ENCODE results near the gene SIGLEC15. TPM values are rescaled to one million over a fixed set of nuclear protein-coding genes. Genes with fewer than 3 reads are reported as not detected.
"Not testable (repeated sequence)": the region's sequence is repeated elsewhere in the genome, so short reads cannot be mapped to it uniquely, and the experiment has no call there.

Gene SIGLEC15
- total RNA-seq, 1 donor from 2014 or later = not detected

DNA sequence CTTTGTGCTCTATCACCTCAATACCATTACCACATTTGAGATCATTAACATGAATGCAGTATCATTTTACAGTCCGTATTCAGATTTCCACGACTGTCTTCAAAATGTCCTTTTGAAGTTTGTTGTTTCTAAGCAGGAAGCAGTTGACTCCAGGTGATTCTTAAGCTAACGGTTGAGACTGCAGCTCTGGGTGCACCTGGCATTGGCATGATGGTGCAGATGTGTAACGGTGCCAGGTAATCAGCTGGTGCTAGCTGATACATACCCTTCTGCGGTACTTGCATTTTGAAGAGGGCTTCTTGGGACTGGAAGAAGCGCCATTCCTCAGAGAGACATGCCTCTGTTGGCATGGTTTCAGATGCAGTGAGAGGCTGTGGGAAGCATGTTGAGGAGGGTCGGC, 19.5 kb downstream of the SIGLEC15 start:
- Mint-ChIP-seq H3K27ac (ENCODE audit: unreplicated experiment) (no peak overlapping the region), H3K9me3 (ENCODE audit: unreplicated experiment) (peaks cover 2% of the 10 kb centered on the region), H3K27me3 (ENCODE audit: unreplicated experiment) (peaks cover 2% of the 10 kb centered on the region), H3K36me3 (ENCODE audit: unreplicated experiment) (peaks cover 5% of the 10 kb centered on the region), H3K4me3 (ENCODE audit: unreplicated experiment) (no peak overlapping the region), H3K4me1 (ENCODE audit: low read depth, unreplicated experiment) (no peaks in the 10 kb centered on the region)
- TF ChIP-seq, protein P1, sequence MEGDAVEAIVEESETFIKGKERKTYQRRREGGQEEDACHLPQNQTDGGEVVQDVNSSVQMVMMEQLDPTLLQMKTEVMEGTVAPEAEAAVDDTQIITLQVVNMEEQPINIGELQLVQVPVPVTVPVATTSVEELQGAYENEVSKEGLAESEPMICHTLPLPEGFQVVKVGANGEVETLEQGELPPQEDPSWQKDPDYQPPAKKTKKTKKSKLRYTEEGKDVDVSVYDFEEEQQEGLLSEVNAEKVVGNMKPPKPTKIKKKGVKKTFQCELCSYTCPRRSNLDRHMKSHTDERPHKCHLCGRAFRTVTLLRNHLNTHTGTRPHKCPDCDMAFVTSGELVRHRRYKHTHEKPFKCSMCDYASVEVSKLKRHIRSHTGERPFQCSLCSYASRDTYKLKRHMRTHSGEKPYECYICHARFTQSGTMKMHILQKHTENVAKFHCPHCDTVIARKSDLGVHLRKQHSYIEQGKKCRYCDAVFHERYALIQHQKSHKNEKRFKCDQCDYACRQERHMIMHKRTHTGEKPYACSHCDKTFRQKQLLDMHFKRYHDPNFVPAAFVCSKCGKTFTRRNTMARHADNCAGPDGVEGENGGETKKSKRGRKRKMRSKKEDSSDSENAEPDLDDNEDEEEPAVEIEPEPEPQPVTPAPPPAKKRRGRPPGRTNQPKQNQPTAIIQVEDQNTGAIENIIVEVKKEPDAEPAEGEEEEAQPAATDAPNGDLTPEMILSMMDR (IDR thresholded peaks at IDR 0.05; ENCODE audit: partially characterized antibody, unreplicated experiment) = no peak
- DNase-seq = no peak

- peaks cover 5% of the 10 kb centered on the region for H3K4me1 Mint-ChIP-seq (ENCODE audit: low read depth, unreplicated experiment)
- no peak for DNase-seq
- H3K27me3 Mint-ChIP-seq (ENCODE audit: unreplicated experiment) = peaks cover under 1% of the 10 kb centered on the region
- no peak overlapping the region for H3K27ac Mint-ChIP-seq (ENCODE audit: unreplicated experiment)
- peaks cover 5% of the 10 kb centered on the region for H3K36me3 Mint-ChIP-seq (ENCODE audit: unreplicated experiment)
- H3K9me3 Mint-ChIP-seq (ENCODE audit: unreplicated experiment) = peaks cover 2% of the 10 kb centered on the region
- no peak overlapping the region for H3K4me3 Mint-ChIP-seq (ENCODE audit: unreplicated experiment)
- TF ChIP-seq, protein P1 (IDR thresholded peaks at IDR 0.05; ENCODE audit: partially characterized antibody, unreplicated experiment) = no peak
These were observed 19.9 kb downstream of the SIGLEC15 start for GRCh38 chr18:45845410-45845809.

GRCh38 chr18:45847119-45847518, 21.6 kb downstream of the SIGLEC15 start:
- H3K4me3 Mint-ChIP-seq (ENCODE audit: unreplicated experiment) = no peak overlapping the region
- H3K36me3 Mint-ChIP-seq (ENCODE audit: unreplicated experiment) = peaks cover 8% of the 10 kb centered on the region
- no peaks in the 10 kb centered on the region for H3K27me3 Mint-ChIP-seq (ENCODE audit: unreplicated experiment)
- peaks cover 21% of the 10 kb centered on the region for H3K4me1 Mint-ChIP-seq (ENCODE audit: low read depth, unreplicated experiment)
- DNase-seq = no peak
- no peak overlapping the region for H3K27ac Mint-ChIP-seq (ENCODE audit: unreplicated experiment)
- TF ChIP-seq, protein P1 (IDR thresholded peaks at IDR 0.05; ENCODE audit: partially characterized antibody, unreplicated experiment) = no peak
- peaks cover 2% of the 10 kb centered on the region for H3K9me3 Mint-ChIP-seq (ENCODE audit: unreplicated experiment)

GRCh38 chr18:45848643-45849042, 23.2 kb downstream of the SIGLEC15 start:
- H3K27ac Mint-ChIP-seq (ENCODE audit: unreplicated experiment); DNase-seq; H3K4me3 Mint-ChIP-seq (ENCODE audit: unreplicated experiment); H3K27me3 Mint-ChIP-seq (ENCODE audit: unreplicated experiment); H3K9me3 Mint-ChIP-seq (ENCODE audit: unreplicated experiment); H3K36me3 Mint-ChIP-seq (ENCODE audit: unreplicated experiment): not testable (repeated sequence)
- H3K4me1 Mint-ChIP-seq (ENCODE audit: low read depth, unreplicated experiment) = peaks cover 22% of the 10 kb centered on the region

- H3K27ac Mint-ChIP-seq (ENCODE audit: unreplicated experiment) = no peak overlapping the region
- TF ChIP-seq, protein P1 (IDR thresholded peaks at IDR 0.05; ENCODE audit: partially characterized antibody, unreplicated experiment) = no peak
- H3K4me1 Mint-ChIP-seq (ENCODE audit: low read depth, unreplicated experiment) = peaks cover 22% of the 10 kb centered on the region
- no peak for DNase-seq
- H3K4me3 Mint-ChIP-seq (ENCODE audit: unreplicated experiment) = no peak overlapping the region
- peaks cover 6% of the 10 kb centered on the region for H3K36me3 Mint-ChIP-seq (ENCODE audit: unreplicated experiment)
- H3K27me3 Mint-ChIP-seq (ENCODE audit: unreplicated experiment) = no peaks in the 10 kb centered on the region
- peaks cover 2% of the 10 kb centered on the region for H3K9me3 Mint-ChIP-seq (ENCODE audit: unreplicated experiment)
These were observed 24.1 kb downstream of the SIGLEC15 start for GRCh38 chr18:45849529-45849928.
